Middle frontal gyrus (tissue), 1 donor: ENCODE data around the gene CHMP6.

Experiments used
- DNase-seq: peaks from one replicate; pipeline ENCODE4 v3.0.0-alpha.2; 2015; ENCODE audit warnings: low spot score; ENCODE audit errors: extremely low spot score

The CHMP6 gene

GRCh38 chr17:80992077-80992947 is 671 bp downstream of the CHMP6 start:
- DNase-seq, result no peak

GRCh38 chr17:80992948-80993624 is 1.4 kb downstream of the CHMP6 start:
- DNase-seq, result no peak

GRCh38 chr17:80995131-80995530 is 3.5 kb downstream of the CHMP6 start:
- DNase-seq, result no peak

DNA sequence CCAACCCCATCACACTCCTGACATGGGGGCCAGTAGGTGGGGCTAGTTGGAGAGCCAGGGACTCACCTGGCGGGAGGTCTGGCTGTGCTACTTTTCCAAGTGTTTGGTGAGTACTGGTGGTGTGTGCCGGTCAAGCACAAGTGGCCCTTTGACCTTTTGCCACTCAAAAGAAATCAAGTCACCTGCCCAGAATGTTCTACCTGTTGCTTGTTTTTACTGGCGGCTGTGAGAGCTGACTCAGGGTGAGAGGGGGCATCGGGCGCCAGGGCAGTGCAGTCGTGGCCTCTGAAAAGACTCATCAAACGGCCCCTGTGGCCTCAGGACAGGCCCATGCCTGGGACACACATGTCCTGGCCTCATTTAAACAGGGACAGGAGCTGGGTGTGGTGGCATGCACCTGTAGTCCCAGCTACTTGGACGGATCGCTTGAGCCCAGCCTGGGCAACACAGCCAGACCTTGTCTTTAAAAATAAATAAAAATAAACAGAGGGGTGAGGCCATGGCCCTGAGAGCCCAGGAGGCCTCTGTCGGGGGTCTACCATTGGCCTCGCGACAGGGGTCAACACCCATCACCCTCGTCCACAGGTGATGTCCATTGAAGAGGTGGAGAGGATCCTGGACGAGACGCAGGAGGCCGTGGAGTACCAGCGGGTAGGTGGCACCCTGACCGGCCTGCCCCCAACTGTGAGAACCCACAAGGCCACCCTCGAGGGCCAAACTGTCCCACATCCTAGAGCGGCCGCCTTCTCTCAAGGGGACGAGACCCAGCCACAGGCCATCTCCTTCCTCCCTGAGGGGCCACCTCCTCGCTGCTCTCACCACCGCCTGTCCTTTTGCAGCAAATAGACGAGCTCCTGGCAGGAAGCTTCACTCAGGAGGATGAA is 5.0 kb downstream of the CHMP6 start:
- DNase-seq, result no peak

GRCh38 chr17:80997424-80998117 is 5.9 kb downstream of the CHMP6 start:
- DNase-seq, result no peak

DNA sequence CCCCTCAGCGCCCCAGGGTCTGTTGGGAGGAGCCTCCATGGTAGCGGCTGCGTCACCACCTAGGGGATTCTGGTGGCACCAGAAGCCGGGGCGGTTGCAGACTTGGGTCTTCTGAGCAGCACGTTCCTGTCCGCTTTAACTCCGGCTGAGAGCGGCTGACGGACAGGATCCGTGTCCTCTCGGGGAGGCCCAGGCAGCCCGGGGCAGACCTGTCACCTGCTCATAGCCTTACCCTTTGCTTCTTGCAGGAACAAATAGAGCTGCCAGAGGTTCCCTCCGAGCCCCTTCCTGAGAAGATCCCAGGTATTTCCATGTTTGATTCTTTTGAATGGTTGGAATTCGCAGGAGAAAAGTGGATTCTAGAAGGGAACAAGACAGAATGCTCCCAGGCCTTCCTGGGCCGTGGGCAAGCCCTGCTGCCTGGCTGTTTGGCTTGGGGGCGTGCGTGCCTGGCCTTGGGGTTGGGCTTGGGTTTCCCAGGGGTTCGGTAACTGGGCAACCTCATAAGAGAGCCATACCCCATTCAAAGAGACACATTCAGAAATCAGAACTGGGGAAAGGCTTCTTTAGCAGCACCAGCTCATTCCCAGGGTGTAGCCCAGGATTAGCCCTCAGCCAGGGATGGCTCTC is 6.6 kb downstream of the CHMP6 start:
- DNase-seq, result no peak

- no peak for DNase-seq
These were observed 7.3 kb downstream of the CHMP6 start for GRCh38 chr17:80998748-80999535.

DNA sequence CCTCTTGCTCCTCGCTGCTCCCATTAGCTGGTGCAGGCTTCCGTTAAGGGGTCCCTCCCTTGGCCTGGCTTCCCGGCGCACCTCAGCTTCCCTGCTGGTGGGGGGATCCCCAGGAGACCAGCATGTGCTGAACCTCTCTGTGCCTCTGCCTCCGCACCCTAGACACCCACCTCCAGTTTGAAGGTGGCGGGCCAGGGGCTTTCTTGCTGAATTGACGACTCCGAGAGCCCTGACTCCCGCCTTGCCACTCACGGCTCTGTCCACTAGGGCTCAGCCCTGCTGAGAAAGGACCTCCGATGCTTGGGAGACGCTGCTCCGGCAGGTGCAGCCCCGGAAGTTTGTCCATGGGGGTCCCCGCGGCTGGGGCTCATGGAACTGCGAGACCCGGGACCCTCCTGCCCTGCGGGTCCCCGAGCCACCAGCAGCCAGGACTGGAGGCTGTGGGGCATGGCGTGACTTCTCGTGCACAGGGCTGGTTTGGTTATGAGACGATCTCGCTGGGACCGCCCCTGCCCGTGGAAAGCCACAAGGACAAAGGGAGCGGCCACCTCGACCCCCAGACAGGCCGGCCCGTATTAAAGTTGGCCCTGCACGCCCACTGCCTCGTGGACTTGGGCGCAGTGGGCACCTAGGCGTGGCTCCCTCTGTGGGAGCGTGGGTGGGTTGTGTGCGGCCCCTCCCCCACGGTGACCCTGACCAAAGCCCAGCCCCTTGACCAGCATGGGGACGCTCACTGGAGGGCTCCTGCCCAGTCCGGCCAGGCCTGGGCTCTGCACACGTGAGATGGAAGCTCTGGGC is 8.1 kb downstream of the CHMP6 start:
- DNase-seq, result no peak

- no peak for DNase-seq
These were observed 8.6 kb downstream of the CHMP6 start for GRCh38 chr17:81000334-81000630.

DNA sequence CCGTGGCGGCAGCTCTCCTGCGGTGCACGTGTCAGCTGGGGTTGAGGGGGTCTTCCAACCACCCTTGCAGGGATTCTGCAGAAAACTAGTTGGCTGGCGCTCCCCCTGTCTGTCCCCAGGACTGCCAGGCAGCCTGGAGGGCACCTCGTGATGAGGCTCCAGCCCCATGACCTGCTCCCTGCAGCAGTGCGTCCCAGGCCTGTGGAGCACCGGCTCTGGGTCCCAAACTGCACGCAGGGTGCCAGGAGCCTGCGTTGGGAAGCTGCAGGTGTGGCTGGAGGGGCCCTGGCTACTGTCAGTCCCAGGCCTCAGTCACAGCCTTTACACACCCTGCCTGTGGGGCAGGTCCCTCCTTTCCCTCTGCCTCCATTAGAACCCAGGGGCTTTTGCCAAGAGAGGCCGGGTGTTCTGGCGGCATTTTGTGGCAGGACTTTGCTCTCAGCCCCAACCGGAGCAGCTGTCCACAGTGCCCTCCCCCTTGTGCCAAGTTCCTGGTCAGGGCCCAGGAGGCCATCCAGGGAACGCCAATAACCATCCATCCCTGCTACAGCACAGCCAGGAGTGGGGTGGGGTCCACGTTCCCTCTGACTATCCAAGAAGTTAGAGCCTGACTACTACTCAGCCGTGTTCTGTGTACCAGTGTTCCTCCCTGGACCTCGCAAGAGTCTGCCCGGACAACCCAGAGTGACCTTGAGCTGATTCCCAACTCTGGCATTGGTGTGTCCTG is 9.2 kb downstream of the CHMP6 start:
- no peak for DNase-seq

DNA sequence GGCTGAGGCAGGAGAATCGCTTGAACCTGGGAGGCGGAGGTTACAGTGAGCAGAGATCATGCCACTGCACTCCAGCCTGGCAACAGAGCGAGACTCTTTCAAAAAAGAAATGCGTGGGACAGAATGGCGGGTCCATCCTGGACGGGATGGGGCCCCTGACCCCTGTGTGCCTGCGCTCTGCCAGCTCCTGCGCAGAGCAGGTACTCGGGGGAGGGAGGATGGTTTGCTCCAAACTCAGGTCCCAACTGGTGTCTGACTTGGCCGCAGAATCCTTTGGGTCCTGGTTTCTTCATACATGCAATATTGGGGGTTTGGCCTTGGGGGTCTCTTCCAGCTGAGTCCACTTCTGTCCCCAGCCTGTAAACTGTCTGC is 10.4 kb downstream of the CHMP6 start:
- no peak for DNase-seq

DNA sequence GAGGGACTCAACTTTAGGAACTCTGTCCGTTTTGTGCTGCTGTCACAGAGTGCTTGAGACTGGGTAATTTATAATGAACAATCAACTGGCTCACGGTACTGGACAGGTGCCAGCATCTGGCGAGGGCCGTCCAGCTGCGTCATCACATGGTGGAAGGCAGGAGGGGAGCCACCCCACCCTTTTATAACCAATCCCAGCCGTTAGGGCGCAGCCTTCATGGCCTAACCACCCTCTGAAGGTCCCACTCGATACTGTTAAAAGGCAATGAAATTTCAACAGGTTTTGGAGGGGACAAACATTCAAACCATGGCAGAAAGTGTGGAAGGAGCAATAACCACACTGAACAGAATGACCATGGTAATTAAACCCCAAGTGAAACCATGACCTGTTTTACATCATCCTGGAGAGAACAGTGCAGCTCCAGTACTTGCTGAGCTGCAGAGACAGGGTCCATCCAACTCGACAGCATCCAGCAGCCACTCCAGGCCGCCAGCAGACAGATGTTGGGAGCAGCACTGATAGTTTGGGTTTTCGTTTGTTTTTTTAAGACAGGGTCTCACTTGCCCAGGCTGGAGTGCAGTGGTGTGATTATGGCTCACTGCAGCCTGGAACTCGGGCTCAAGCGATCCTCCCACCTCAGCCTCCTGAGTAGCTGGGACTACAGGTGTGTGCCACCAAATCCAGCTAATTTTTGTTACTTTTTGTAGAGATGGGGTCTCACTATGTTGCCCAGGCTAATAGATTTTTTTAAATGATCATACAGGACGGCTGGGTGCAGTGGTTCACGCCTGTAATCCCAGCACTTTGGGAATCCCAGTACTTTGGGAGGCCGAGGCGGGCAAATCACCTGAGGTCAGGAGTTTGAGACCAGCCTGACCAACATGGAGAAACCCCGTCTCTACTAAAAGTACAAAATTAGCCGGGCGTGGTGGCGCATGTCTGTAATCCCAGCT is 11.0 kb downstream of the CHMP6 start:
- no peak for DNase-seq

- DNase-seq, result no peak
These were observed 12.3 kb downstream of the CHMP6 start for GRCh38 chr17:81003711-81004475.

GRCh38 chr17:81006891-81007290 is 15.2 kb downstream of the CHMP6 start:
- DNase-seq, result no peak

GRCh38 chr17:81008140-81008539 is 16.5 kb downstream of the CHMP6 start:
- DNase-seq, result no peak

DNA sequence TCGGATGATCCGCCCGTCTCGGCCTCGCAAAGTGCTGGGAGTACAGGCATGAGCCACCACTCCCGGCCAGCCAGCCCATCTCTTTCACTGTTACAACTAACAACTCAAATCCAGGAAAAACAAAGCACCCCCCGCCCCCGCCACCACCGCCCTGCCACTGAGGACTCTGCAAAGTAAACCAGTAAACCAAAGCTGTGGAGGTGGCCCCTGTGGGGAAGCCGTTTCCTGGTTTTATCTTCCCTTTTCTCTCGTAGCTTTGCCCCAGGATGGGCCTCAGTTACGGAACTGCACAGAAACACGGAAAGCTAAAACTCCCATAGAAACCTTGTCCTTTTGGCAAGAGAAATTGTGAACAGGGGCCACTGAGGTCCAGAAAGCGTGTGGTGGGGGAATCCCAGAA is 17.5 kb downstream of the CHMP6 start:
- DNase-seq, result no peak

- DNase-seq, result no peak
These were observed 19.3 kb downstream of the CHMP6 start for GRCh38 chr17:81010935-81011334.
